OCI-LY3 (cell line): Measurements from ENCODE around the gene TTLL1.

Experiments used
- CTCF ChIP-seq: fragments of 200-600, 300-600 bp; sonication (generic); IDR thresholded peaks from 2 replicates; pipeline ENCODE4 v1.5.1; 2014; ENCODE audit warnings: antibody characterized with exemption, low read length, low read depth
- EZH2phosphoT487 ChIP-seq: fragments of 200-600 bp; shearing (Covaris generic); IDR thresholded peaks from 2 replicates; pipeline ENCODE4 v1.6.1; 2018; ENCODE audit warnings: antibody characterized with exemption, mixed run types, low read depth

- TF ChIP-seq CTCF (no peak), EZH2phosphoT487 (no peak)
These were observed 39.8 kb upstream of the TTLL1 start for GRCh38 chr22:43128928-43129424.
